Measurements from ENCODE around the gene HAUS8. TPM values are rescaled to one million over a fixed set of nuclear protein-coding genes. Genes with fewer than 3 reads are reported as not detected.

Gene HAUS8
- total and polyA plus RNA-seq, 2 of the 4 experiments (the other 2 are of a cell fraction), result 3.4 to 14.2 TPM

GRCh38 chr19:17001603-17002183, 73.6 kb downstream of the HAUS8 start:
- Histone ChIP-seq H2AK5ac (ENCODE audit: low read depth, low read length) (no peak overlapping the region), H3K27ac (ENCODE audit: insufficient read depth, low read length) (no peak overlapping the region), H3K56ac (ENCODE audit: extremely low read depth, insufficient read depth, low read length) (no peak overlapping the region), H2BK20ac (ENCODE audit: low read depth, low read length) (no peak overlapping the region), H3K36me3 (ENCODE audit: control insufficient read depth, insufficient read depth, low read length) (no peaks in the 10 kb centered on the region), H2BK5ac (ENCODE audit: low read depth, low read length, poor library complexity, severe bottlenecking) (no peak overlapping the region), H3K4me1 (ENCODE audit: control insufficient read depth, insufficient read depth, low read length) (no peaks in the 10 kb centered on the region), H2BK15ac (ENCODE audit: low read depth, low read length) (no peak overlapping the region), H3K23ac (ENCODE audit: low read depth, low read length) (no peak overlapping the region), H3K4ac (ENCODE audit: low read depth, low read length) (no peak overlapping the region), H3K14ac (replicated peaks; ENCODE audit: low read depth, low read length) (no peak overlapping the region), H2AFZ (replicated peaks; ENCODE audit: low read length, poor library complexity) (no peak overlapping the region), H3K9ac (ENCODE audit: low read depth, low read length) (no peak overlapping the region), H2BK120ac (ENCODE audit: low read depth, low read length) (no peak overlapping the region), H4K91ac (ENCODE audit: insufficient read depth, low read depth, low read length) (no peak overlapping the region), H4K5ac (ENCODE audit: low read depth, low read length) (no peak overlapping the region), H3K9me3 (ENCODE audit: control insufficient read depth, insufficient read depth, low read length) (no peaks in the 10 kb centered on the region), H3K18ac (ENCODE audit: low read depth, low read length) (no peak overlapping the region), H3K4me3 (ENCODE audit: insufficient read depth, low read depth, low read length) (no peak overlapping the region), H2AK9ac (replicated peaks; ENCODE audit: low read depth, low read length, poor library complexity) (no peak overlapping the region), H4K8ac (ENCODE audit: low read depth in 2 of 2, low read length in 2 of 2) (no peak overlapping the region), H3K79me1 (ENCODE audit: low read depth in 1 of 2, low read length in 2 of 2) (no peaks in the 10 kb centered on the region), H3K4me2 (ENCODE audit: low read depth, low read length) (no peak overlapping the region), H3K9me1 (ENCODE audit: insufficient read depth, low read length) (no peaks in the 10 kb centered on the region), H4K20me1 (ENCODE audit: insufficient read depth, low read length) (no peaks in the 10 kb centered on the region), H3K27me3 (ENCODE audit: control insufficient read depth, insufficient read depth, low read length) (peaks cover 4% of the 10 kb centered on the region; the same call in 1 of the 2 replicates)
- TF ChIP-seq NFE2L2 (IDR thresholded peaks at IDR 0.05; ENCODE audit: low read depth, low read length), result no peak
- no peak for TF ChIP-seq POLR2A (IDR thresholded peaks at IDR 0.05; ENCODE audit: low read depth, low read length)
- TF ChIP-seq MAFK (IDR thresholded peaks at IDR 0.05; ENCODE audit: low read depth, low read length), result no peak
- no peak for TF ChIP-seq RFX5 (IDR thresholded peaks at IDR 0.05; ENCODE audit: low read depth, low read length)
- no peak for TF ChIP-seq ELK1 (IDR thresholded peaks at IDR 0.05; ENCODE audit: borderline replicate concordance, low read depth, low read length)
- TF ChIP-seq SMC3 (IDR thresholded peaks at IDR 0.05; ENCODE audit: low read depth, low read length), result no peak
- TF ChIP-seq CTCF (conservative IDR thresholded peaks at IDR 0.05; ENCODE audit: low read depth, low read length), result no peak
- TF ChIP-seq, protein P1, sequence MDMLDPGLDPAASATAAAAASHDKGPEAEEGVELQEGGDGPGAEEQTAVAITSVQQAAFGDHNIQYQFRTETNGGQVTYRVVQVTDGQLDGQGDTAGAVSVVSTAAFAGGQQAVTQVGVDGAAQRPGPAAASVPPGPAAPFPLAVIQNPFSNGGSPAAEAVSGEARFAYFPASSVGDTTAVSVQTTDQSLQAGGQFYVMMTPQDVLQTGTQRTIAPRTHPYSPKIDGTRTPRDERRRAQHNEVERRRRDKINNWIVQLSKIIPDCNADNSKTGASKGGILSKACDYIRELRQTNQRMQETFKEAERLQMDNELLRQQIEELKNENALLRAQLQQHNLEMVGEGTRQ (IDR thresholded peaks at IDR 0.05; ENCODE audit: low read depth, low read length), result no peak
- TF ChIP-seq BHLHE40 (IDR thresholded peaks at IDR 0.05; ENCODE audit: low read depth, low read length), result no peak
- no peak for TF ChIP-seq MXI1 (IDR thresholded peaks at IDR 0.05; ENCODE audit: borderline replicate concordance, low read depth, low read length)
- TF ChIP-seq FOS (IDR thresholded peaks at IDR 0.05; ENCODE audit: low read depth, low read length), result no peak
- no peak for TF ChIP-seq CHD1 (IDR thresholded peaks at IDR 0.05; ENCODE audit: low read depth, low read length)
- in situ Hi-C loops (cut with MboI; ENCODE audit: low sequenced_read_pairs), result no loop called here
- ChIA-PET CTCF (no interaction called here), POLR2A (ENCODE audit: unreplicated experiment) (no interaction called here)
- BruUV-seq (replicated peaks), result no TSS peak
- dilution Hi-C loops (cut with HindIII; ENCODE audit: low sequenced_read_pairs, unreplicated experiment), result no loop called here
- ATAC-seq (ENCODE audit: low read depth) (no peak), DNase-seq (no peak)
- intact Hi-C loops (cut with micrococcal nuclease), result no loop called here
- 60% methylated on average over 5 of the region's 7 CpGs; no CpG with 5 or more reads in 1 of the 2 experiments for WGBS, 2 experiments (ENCODE audit: extremely low coverage in 2 of 2, insufficient read length in 1 of 2)
